Aorta (tissue), 5 donors: ENCODE measurements around the gene MFGE8. TPM values are rescaled to one million over a fixed set of nuclear protein-coding genes. Genes with fewer than 3 reads are reported as not detected.

Experiments
- ATAC-seq: fragments of 200-7000 bp; cut with Tn5 transposase; one replicate; pipeline ENCODE4 v1.9.1; 2022; ENCODE audit warnings: moderate library complexity; ENCODE audit not compliant: low FRiP score
- DNase-seq, 2 donors: peaks; one replicate each; pipeline ENCODE4 v3.0.0-alpha.2; 2020
- H3K27ac ChIP-seq, 2 donors: one replicate each; pipeline ENCODE4 v1.5.1; 2013; ENCODE audit warnings: low read length in 2 of 2, mild to moderate bottlenecking in 2 of 2, moderate library complexity in 2 of 2, control low read depth in 1 of 2, inconsistent platforms in 1 of 2, low read depth in 1 of 2
- H3K27me3 ChIP-seq, 2 donors: one replicate each; pipeline ENCODE4 v1.6.1; 2013; ENCODE audit warnings: control low read depth in 1 of 2, low read length in 1 of 2, mild to moderate bottlenecking in 1 of 2, moderate library complexity in 1 of 2; ENCODE audit not compliant: insufficient read depth in 2 of 2, control insufficient read depth in 1 of 2
- H3K36me3 ChIP-seq, 2 donors: one replicate each; pipeline ENCODE4 v1.6.1; 2013; ENCODE audit warnings: control low read depth in 1 of 2, low read length in 1 of 2, mild to moderate bottlenecking in 1 of 2; ENCODE audit not compliant: insufficient read depth in 2 of 2, control insufficient read depth in 1 of 2
- H3K4me1 ChIP-seq, 2 donors: one replicate each; pipeline ENCODE4 v1.6.1; 2013; ENCODE audit warnings: low read length in 2 of 2, control low read depth in 1 of 2, mild to moderate bottlenecking in 1 of 2, moderate library complexity in 1 of 2; ENCODE audit not compliant: insufficient read depth in 2 of 2, control insufficient read depth in 1 of 2
- H3K4me3 ChIP-seq, 2 donors: one replicate each; pipeline ENCODE4 v1.5.1; 2013; ENCODE audit warnings: low read length in 2 of 2, control low read depth in 1 of 2, mild to moderate bottlenecking in 1 of 2
- H3K9me3 ChIP-seq: one replicate; pipeline ENCODE4 v1.6.1; 2013; ENCODE audit warnings: mild to moderate bottlenecking, low read length; ENCODE audit not compliant: control insufficient read depth
- WGBS, 2 donors: extraction: QIAGEN DNeasy Blood & Tissue Kit; methylation state at CpG; one replicate each; pipeline ENCODE4 v1.1.7; 2013; 5-methylcytosine and 5-hydroxymethylcytosine counted together
- intact Hi-C, 2 donors: fragments of 100-400 bp; cut with DNase I; formaldehyde crosslinking; loops; one replicate each; pipeline versions ENCODE4 v1.14.2 to v1.15.0; 2022
- polyA plus RNA-seq, 2 donors: library from polyadenylated mRNA; stranded (reverse); fragments of 200-250 nt; gene quantifications; one replicate each; pipeline ENCODE4 v1.2.3, GENCODE V29; 2013
- total RNA-seq, 2 donors: library from RNA; stranded (reverse); fragmentation: NEBNext Ultra II Directional; extraction: Animal tissue kit (Norgen Biotek cat#: 25700); gene quantifications; one replicate each; pipeline ENCODE4 v1.2.1, GENCODE V29; 2021
- donor health status: healthy with polysubstance abuse.
- donor health status: Bipolar disorder and iron deficiency.
- donor health status: DM: no; HTN: no; CAD: no.
- donor health status: DM: no; HTN: no; CAD: no.
- donor health status: DM: yes; HTN: yes; CAD: no.

The MFGE8 gene
- total and polyA plus RNA-seq, 4 donors, result 1,008 to 2,529 (median 1,895) TPM

DNA sequence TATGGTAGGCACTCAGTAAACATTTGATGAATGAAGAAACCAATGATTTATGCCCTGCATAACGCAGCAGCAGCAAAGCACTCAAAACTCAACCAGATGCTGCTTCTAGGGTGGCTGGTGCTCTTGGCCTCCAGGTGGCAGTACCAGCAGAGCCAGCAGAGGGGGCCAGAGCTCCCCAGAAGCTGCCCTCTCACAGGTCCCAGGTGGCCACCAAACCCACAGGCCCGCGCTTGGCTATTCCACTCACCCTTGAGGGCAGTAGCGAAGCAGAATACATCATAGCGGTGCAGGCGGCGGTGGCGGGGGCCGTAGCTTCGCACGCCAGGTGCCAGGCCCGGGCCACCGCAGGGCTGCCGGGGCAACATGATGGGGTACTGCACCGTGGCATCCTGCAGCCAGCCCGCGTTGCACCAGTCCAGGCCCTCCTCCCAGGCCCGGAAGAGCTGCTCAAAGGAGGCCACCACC is 34.4 kb downstream of the MFGE8 start:
- peaks cover 0 to 3% of the 10 kb centered on the region in 2 donors for H3K4me1 ChIP-seq
- no peaks in the 10 kb centered on the region for H3K9me3 ChIP-seq
- WGBS, 2 donors, result 83 to 86% methylated on average over 15 to 18 of the region's 18 CpGs

DNA sequence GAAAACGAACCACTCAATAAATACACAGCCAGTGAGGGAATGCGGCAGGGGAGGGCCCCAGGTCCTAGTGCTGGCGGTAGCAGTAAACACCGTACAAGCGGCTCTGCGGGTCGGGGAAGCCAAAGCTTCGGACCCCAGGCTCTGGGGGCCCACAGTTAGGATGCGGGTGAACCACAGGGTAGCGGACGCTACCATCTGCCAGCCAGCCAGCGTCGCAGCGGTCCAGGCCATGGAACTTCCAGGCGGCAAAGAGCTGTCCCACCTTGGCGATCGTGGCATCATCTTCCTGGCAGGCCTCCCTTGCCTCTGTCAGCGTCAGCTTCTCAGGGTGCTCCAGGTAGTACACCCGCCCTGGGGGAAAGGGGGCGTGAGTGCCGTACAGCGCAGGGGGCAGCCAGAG is 35.3 kb downstream of the MFGE8 start:
- peaks cover 0 to 6% of the 10 kb centered on the region in 2 donors for H3K36me3 ChIP-seq
- intact Hi-C loops, result no loop called here
- WGBS, 2 donors, result 92 to 93% methylated on average over 22 of the region's 22 CpGs
- H3K27me3 ChIP-seq, result no peaks in the 10 kb centered on the region
- DNase-seq, result no peak
- H3K4me1 ChIP-seq, result peaks cover 0 to 3% of the 10 kb centered on the region in 2 donors
- no peak for ATAC-seq
- H3K9me3 ChIP-seq, result no peaks in the 10 kb centered on the region
- no peak overlapping the region for H3K27ac ChIP-seq
- H3K4me3 ChIP-seq, result no peak overlapping the region

More for the DNA sequence above, 34.4 kb downstream of the MFGE8 start:
- ATAC-seq (no peak), DNase-seq (no peak)
- H3K4me3 ChIP-seq, result no peak overlapping the region
- intact Hi-C loops, result no loop called here
- H3K27me3 ChIP-seq, result no peaks in the 10 kb centered on the region
- no peak overlapping the region for H3K27ac ChIP-seq
- peaks cover 0 to 6% of the 10 kb centered on the region in 2 donors for H3K36me3 ChIP-seq

DNA sequence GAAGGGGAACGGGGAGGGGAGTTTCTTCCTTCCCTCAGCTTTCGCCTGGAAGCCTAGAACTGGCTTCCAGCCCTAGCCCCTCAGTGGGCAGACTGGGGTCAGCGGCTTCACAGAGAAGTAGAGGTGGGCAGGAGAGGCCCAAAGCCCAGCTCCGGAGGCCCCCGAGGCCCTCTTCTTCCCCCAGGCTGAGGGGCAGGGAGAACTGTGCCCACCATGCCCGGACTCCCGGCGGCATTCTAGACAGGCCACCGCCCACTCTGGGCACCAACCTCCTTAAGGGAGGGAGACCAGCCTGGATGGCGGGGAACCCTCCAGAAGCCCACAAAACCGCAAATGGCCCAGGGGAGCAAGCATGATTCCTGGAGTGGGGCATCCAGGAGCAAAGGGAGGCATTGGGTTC is 35.8 kb downstream of the MFGE8 start:
- ATAC-seq, result no peak
- Histone ChIP-seq H3K4me3 (no peak overlapping the region), H3K27me3 (no peaks in the 10 kb centered on the region), H3K27ac (no peak overlapping the region), H3K36me3 (peaks cover 0 to 6% of the 10 kb centered on the region in 2 donors), H3K4me1 (peaks cover 0 to 3% of the 10 kb centered on the region in 2 donors), H3K9me3 (no peaks in the 10 kb centered on the region)
- intact Hi-C loops, result no loop called here
- DNase-seq, result no peak
- 75 to 84% methylated on average over 11 of the region's 11 CpGs for WGBS, 2 donors

DNA sequence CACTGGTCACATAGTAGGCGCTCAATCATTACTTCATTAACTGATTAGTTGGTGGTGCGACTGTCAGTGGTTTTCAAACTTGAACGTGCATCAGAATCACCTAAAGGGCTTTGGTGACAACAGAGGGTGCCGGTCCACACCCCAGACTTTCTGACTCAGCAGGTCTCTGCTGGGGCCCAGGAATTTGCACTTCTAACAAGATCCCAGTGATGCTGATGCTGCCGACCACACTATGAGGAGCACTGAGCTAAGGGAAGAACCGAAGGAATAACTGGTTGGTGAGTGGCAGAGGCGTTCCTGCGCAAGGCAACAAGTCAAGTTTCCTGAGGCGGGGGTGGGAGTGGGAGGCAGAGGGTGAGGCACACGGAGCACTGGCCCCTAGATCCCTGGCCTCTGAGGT is 36.6 kb downstream of the MFGE8 start:
- Histone ChIP-seq H3K27me3 (no peaks in the 10 kb centered on the region), H3K27ac (no peak overlapping the region), H3K9me3 (no peaks in the 10 kb centered on the region), H3K4me1 (peaks cover 0 to 3% of the 10 kb centered on the region in 2 donors), H3K36me3 (peaks cover 0 to 6% of the 10 kb centered on the region in 2 donors), H3K4me3 (no peak overlapping the region)
- ATAC-seq, result no peak
- intact Hi-C loops, result no loop called here
- no peak for DNase-seq
- 90% methylated on average over 10 of the region's 10 CpGs for WGBS, 2 donors

DNA sequence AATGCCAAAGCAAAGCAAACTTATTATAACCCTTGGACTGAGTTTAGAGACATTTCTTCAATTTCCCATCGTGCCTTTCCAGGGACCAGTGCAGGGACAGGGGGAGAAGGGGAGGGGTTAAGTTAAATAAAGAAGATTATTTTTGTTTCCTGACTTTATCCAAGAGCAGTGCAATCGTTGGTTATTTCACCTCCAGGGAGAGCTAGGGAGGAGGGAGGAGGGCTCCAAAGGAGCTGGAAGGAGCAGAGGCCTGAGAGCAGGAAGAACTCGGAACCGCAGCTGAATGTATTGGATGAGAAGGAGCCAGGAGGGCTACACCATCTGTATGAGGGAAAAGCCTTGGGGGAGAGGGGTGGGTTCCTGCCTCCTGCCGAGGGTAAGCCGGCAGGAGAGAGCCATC is 38.5 kb downstream of the MFGE8 start:
- H3K4me3 ChIP-seq, result no peak overlapping the region
- DNase-seq (no peak), ATAC-seq (peak; percentile 37)
- H3K36me3 ChIP-seq, result peaks cover 0 to 3% of the 10 kb centered on the region in 2 donors
- WGBS, 2 donors, result 1 to 6% methylated on average over 6 of the region's 6 CpGs
- no peaks in the 10 kb centered on the region for H3K27me3 ChIP-seq
- intact Hi-C loops, result no loop called here
- peak overlapping the region in 1 of 2 donors; percentile 36 for H3K27ac ChIP-seq
- H3K4me1 ChIP-seq, result peaks cover 0 to 3% of the 10 kb centered on the region in 2 donors
- H3K9me3 ChIP-seq, result no peaks in the 10 kb centered on the region

DNA sequence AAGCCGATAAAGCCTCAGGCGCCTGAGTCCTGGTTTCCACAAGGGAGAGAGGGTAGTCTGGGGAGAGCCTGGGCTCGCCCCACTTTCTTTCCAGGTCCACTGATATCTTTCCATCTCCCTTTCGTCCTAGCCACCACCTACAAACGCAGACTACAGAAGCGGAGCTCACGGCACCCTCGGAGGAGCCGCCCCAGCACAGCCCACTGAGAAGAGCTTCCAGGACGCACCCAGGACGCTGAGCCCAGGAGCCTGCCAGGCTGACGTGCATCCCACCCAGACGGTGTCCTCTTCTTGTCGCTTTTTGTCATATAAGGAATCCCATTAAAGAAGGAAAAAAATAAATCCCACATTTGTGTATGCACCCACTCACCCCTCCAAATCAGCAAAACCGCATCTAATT is 38.9 kb downstream of the MFGE8 start:
- Histone ChIP-seq H3K36me3 (peaks cover 0 to 3% of the 10 kb centered on the region in 2 donors), H3K9me3 (no peaks in the 10 kb centered on the region), H3K27ac (no peak overlapping the region), H3K4me3 (no peak overlapping the region), H3K4me1 (peaks cover 0 to 3% of the 10 kb centered on the region in 2 donors), H3K27me3 (no peaks in the 10 kb centered on the region)
- DNase-seq, result no peak
- intact Hi-C loops, result no loop called here
- peak; percentile 28 for ATAC-seq
- 10 to 18% methylated on average over 14 to 15 of the region's 15 CpGs for WGBS, 2 donors

DNA sequence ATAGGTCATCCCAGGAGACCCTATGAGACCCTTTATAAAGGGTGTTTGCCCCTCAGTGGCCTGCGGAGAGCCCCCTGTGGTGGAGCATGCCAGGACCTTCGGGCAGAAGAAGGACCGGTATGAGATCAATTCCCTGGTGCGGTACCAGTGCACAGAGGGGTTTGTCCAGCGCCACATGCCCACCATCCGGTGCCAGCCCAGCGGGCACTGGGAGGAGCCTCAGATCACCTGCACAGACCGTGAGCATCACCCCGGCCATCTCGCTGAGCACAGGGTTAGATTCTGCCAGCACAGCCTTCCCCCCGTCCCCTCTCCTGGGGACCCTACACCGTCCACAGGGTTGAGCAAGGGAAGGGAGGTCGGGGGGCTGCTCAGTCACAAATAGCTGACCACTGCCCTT is 39.4 kb downstream of the MFGE8 start:
- 89 to 90% methylated on average over 13 of the region's 13 CpGs for WGBS, 2 donors
- Histone ChIP-seq H3K27me3 (no peaks in the 10 kb centered on the region), H3K27ac (no peak overlapping the region), H3K9me3 (no peaks in the 10 kb centered on the region), H3K4me1 (peaks cover 0 to 3% of the 10 kb centered on the region in 2 donors), H3K36me3 (peaks cover 0 to 3% of the 10 kb centered on the region in 2 donors), H3K4me3 (no peak overlapping the region)
- DNase-seq (no peak), ATAC-seq (no peak)
- intact Hi-C loops, result no loop called here

DNA sequence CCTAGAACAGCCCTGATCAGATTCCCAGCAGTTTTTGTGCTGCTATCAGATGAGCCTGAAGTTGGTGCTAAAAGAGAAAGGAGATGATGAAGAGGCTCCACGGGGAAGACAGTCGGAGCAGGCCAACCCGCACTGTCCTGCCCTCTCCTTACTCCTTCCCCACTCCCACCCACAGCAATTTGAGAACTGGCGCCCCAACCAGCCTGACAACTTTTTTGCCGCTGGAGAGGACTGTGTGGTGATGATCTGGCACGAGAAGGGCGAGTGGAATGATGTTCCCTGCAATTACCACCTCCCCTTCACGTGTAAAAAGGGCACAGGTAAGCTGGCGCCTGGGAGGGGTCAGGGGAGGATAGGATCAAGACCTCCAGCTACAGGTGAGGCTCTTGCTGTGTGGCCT is 40.5 kb downstream of the MFGE8 start:
- intact Hi-C loops, result no loop called here
- no peaks in the 10 kb centered on the region for H3K9me3 ChIP-seq

DNA sequence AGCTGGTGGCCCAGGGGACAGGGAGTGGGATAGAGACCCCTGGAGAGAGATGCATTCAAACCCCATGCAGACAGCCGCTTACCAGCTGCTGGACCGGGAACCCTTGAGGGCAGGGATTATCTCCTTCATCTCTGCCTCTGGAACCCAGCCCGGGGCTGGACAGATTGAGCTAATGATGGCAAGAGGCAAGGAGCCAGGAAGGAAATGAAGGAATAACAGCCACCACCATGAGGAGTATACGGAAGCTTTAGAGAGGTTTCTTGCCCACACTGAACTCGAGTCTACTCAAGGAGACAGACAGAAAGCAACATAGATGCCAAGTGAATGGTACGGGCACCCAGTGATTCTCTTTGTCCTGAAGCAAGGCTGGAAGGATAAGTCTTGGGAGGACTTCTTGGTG is 41.1 kb downstream of the MFGE8 start:
- Histone ChIP-seq H3K9me3 (no peaks in the 10 kb centered on the region), H3K27ac (no peak overlapping the region), H3K36me3 (no peaks in the 10 kb centered on the region), H3K4me3 (no peak overlapping the region), H3K4me1 (peaks cover 0 to 3% of the 10 kb centered on the region in 2 donors), H3K27me3 (no peaks in the 10 kb centered on the region)
- intact Hi-C loops, result no loop called here
- DNase-seq (no peak), ATAC-seq (no peak)
- WGBS, 2 donors, result 35 to 36% methylated on average over 6 of the region's 6 CpGs

More for the DNA sequence above, 40.5 kb downstream of the MFGE8 start:
- Histone ChIP-seq H3K27ac (no peak overlapping the region), H3K27me3 (no peaks in the 10 kb centered on the region), H3K36me3 (no peaks in the 10 kb centered on the region), H3K4me1 (peaks cover 0 to 3% of the 10 kb centered on the region in 2 donors), H3K4me3 (no peak overlapping the region)
- DNase-seq (no peak), ATAC-seq (no peak)
- 91 to 92% methylated on average over 9 of the region's 9 CpGs for WGBS, 2 donors
